K562 (cell line): ENCODE results near the gene HMG20B. TPM values are rescaled to one million over a fixed set of nuclear protein-coding genes. Genes with fewer than 3 reads are reported as not detected.

ENCODE experiments used
- BCLAF1 ChIP-seq, 2 experiments: fragments of 450-650 bp in 1 of 2; IDR thresholded peaks; 2 replicates each; pipeline ENCODE4 v1.6.1; 2011 to 2017; ENCODE audit warnings: low read depth in 2 of 2, antibody characterized with exemption in 1 of 2, borderline replicate concordance in 1 of 2, low read length in 1 of 2, mild to moderate bottlenecking in 1 of 2, mixed read lengths in 1 of 2; ENCODE audit not compliant: control insufficient read depth in 1 of 2
- CBX2 ChIP-seq: fragments of 200-600 bp; sonication (generic); IDR thresholded peaks from one replicate; pipeline ENCODE4 v1.6.1; 2012; ENCODE audit warnings: mild to moderate bottlenecking, low read length, inconsistent platforms; ENCODE audit not compliant: insufficient read depth, poor library complexity, severe bottlenecking
- NBN ChIP-seq: fragments of 450-650 bp; IDR thresholded peaks from 2 replicates; pipeline ENCODE4 v1.6.1; 2016; ENCODE audit warnings: low read depth, mild to moderate bottlenecking
- NFE2L1 ChIP-seq: fragments of 450-650 bp; IDR thresholded peaks from 2 replicates; pipeline ENCODE4 v1.6.1; 2016; ENCODE audit warnings: missing genetic modification characterization, low read depth, mild to moderate bottlenecking, missing compliant biosample characterization, moderate library complexity, borderline replicate concordance
- RFX7 ChIP-seq: fragments of 250-450 bp; sonication (Bioruptor Pico); IDR thresholded peaks from 2 replicates; pipeline ENCODE4 v1.5.1; 2021; ENCODE audit warnings: mild to moderate bottlenecking
- YBX1 ChIP-seq: fragments of 450-650 bp; IDR thresholded peaks from 2 replicates; pipeline ENCODE4 v1.7.1; 2016; ENCODE audit warnings: mild to moderate bottlenecking
- ZBTB40 ChIP-seq, 2 experiments: fragments of 450-650 bp in 1 of 2; sonication (generic) in 1 of 2; formaldehyde crosslinking in 1 of 2; IDR thresholded peaks; 2 replicates each; pipeline versions ENCODE4 v1.7.1 to v1.9.0; 2016 to 2022; ENCODE audit warnings: inconsistent platforms in 1 of 2, mild to moderate bottlenecking in 1 of 2, missing genetic modification reagents in 1 of 2
- ZFP30 ChIP-seq: fragments of 250-450 bp; sonication (Bioruptor Pico); IDR thresholded peaks from 2 replicates; pipeline ENCODE4 v1.8.0; 2022; ENCODE audit warnings: moderate library complexity, mild to moderate bottlenecking, inconsistent platforms, borderline replicate concordance
- ZKSCAN3 ChIP-seq: fragments of 250-450 bp; sonication (Bioruptor Pico); IDR thresholded peaks from 2 replicates; pipeline ENCODE4 v1.4.0; 2020
- ZNF239 ChIP-seq: fragments of 250-450 bp; sonication (Bioruptor Pico); IDR thresholded peaks from 2 replicates; pipeline ENCODE4 v1.4.0; 2020; ENCODE audit warnings: mild to moderate bottlenecking
- polyA plus RNA-seq, 8 experiments: library from polyadenylated mRNA; depleted of rRNA in 4 of 8; stranded (reverse) in 5 of 8; unstranded in 3 of 8; fragments of >200 nt; fragmentation: Nextera tagmentation in 2 of 8; fragmentation: Illumina TruSeq in 1 of 8; extraction: Ambion mirVana in 2 of 8; extraction: Trizol in 1 of 8; gene quantifications; 2 replicates each; pipeline versions ENCODE4 v1.2.1 to v1.2.3, GENCODE V29; 2011 to 2014; ENCODE audit warnings: inconsistent platforms in 1 of 8, missing spikeins in 1 of 8
- total RNA-seq, 7 experiments: library from RNA; depleted of rRNA in 6 of 7; stranded (reverse); fragments of >200 nt in 6 of 7; fragmentation: Illumina TruSeq in 2 of 7; extraction: Trizol in 2 of 7; gene quantifications; 2 replicates each; pipeline versions ENCODE4 v1.2.1 to v1.2.3, GENCODE V29; 2011 to 2021; ENCODE audit warnings: low replicate concordance in 1 of 7
- TF ChIP-seq, protein P1 (sequence below), 2 experiments: fragments of 450-650 bp; IDR thresholded peaks; 2 replicates each; pipeline ENCODE4 v1.6.1; 2016
- TF ChIP-seq, protein P2 (sequence below): fragments of 250-450 bp; sonication (Bioruptor Pico); IDR thresholded peaks from 2 replicates; pipeline ENCODE4 v1.8.0; 2021; ENCODE audit warnings: moderate library complexity, mild to moderate bottlenecking, inconsistent platforms

The HMG20B gene
- total and polyA plus RNA-seq, 9 of the 15 experiments (the other 6 are each of a cell fraction or from before 2014, with no cell fraction given): 0.35 to 172 (median 38.6) TPM

DNA sequence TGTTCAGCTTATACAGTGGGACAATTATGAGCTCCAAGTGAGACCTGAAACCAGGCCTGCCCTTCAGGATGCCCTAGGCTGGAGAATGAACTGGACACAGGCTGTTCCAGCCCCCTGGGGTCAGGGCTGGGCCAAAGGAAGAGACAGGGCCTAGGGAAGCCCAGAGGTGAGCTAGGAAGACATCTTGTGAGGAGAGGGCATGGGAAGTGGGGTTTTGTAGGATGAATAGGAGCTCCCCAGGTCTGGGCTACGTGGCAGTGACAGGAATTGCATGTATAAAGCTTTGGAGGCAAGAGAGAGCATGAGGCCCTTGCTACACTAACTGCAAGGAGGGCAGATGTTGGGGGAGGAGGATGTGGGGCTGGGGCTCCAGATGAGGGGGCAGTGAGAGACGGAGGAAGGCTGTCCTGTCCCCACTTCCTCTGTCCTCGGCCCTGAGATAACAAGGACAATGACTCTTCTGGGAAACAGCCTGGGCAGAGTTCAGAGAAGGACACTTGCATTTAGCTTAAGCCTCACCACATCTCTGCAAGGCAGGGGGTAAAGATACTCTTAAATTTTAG lies 35.4 kb downstream of the HMG20B start (continued):
- TF ChIP-seq ZBTB40 (IDR thresholded peaks at IDR 0.05) (peak; percentile 63; the same call in 1 of the 2 replicates), ZBTB40 (CRISPR knock-in tag; IDR thresholded peaks at IDR 0.05) (no peak), CBX2 (no peak), RFX7 (CRISPR knock-in tag) (0 out of 2 replicates have a peak, but pooled peaks have one; percentile 22), NFE2L1 (tag) (no peak), BCLAF1 (IDR thresholded peaks at IDR 0.05; ENCODE audit: borderline replicate concordance in 1 of 2, control insufficient read depth in 1 of 2, low read depth in 2 of 2, low read length in 1 of 2) (peak in 1 of 2 experiments; percentile 31; a peak in 1 of 4 replicates), NBN (peak; percentile 39), ZNF239 (CRISPR knock-in tag) (no peak), ZKSCAN3 (CRISPR knock-in tag) (no peak), YBX1 (no peak), ZFP30 (CRISPR knock-in tag) (no peak)
- TF ChIP-seq, protein P1, sequence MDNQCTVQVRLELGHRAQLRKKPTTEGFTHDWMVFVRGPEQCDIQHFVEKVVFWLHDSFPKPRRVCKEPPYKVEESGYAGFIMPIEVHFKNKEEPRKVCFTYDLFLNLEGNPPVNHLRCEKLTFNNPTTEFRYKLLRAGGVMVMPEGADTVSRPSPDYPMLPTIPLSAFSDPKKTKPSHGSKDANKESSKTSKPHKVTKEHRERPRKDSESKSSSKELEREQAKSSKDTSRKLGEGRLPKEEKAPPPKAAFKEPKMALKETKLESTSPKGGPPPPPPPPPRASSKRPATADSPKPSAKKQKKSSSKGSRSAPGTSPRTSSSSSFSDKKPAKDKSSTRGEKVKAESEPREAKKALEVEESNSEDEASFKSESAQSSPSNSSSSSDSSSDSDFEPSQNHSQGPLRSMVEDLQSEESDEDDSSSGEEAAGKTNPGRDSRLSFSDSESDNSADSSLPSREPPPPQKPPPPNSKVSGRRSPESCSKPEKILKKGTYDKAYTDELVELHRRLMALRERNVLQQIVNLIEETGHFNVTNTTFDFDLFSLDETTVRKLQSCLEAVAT (IDR thresholded peaks at IDR 0.05): peak in 1 of 2 experiments; percentile 68; a peak in 2 of 4 replicates
- TF ChIP-seq, protein P2, sequence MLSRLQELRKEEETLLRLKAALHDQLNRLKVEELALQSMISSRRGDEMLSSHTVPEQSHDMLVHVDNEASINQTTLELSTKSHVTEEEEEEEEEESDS (CRISPR knock-in tag): no peak
